GM23338 (cell line): Measurements from ENCODE around the gene PIGU. TPM values are rescaled to one million over a fixed set of nuclear protein-coding genes. Genes with fewer than 3 reads are reported as not detected.

Experiments
- ATAC-seq: fragments of 200-7000 bp; cut with Tn5 transposase; 3 replicates; pipeline ENCODE4 v1.9.1; 2020
- DNase-seq: peaks from one replicate; pipeline ENCODE4 v3.0.0-alpha.2; 2015; ENCODE audit warnings: low spot score
- H2AFZ ChIP-seq: fragments of 200-600 bp; sonication (generic); 2 replicates; pipeline ENCODE4 v1.8.0; 2016; ENCODE audit warnings: antibody characterized with exemption, mild to moderate bottlenecking, moderate library complexity
- H3F3A ChIP-seq: fragments of 200-600 bp; sonication (generic); replicated peaks from 2 replicates; pipeline ENCODE4 v1.8.0; 2017; ENCODE audit warnings: antibody characterized with exemption, mixed run types, low read depth
- H3K27ac ChIP-seq: fragments of 200-600 bp; sonication (generic); 2 replicates; pipeline ENCODE4 v1.6.1; 2016; ENCODE audit warnings: low read depth
- H3K27me3 ChIP-seq: fragments of 200-600 bp; sonication (generic); 2 replicates; pipeline ENCODE4 v1.8.0; 2016; ENCODE audit warnings: mild to moderate bottlenecking, mixed run types, moderate library complexity; ENCODE audit not compliant: insufficient read depth
- H3K36me3 ChIP-seq: fragments of 200-600 bp; sonication (generic); 2 replicates; pipeline ENCODE4 v1.8.0; 2016; ENCODE audit warnings: mild to moderate bottlenecking; ENCODE audit not compliant: insufficient read depth
- H3K4me1 ChIP-seq: fragments of 200-600 bp; sonication (generic); 2 replicates; pipeline ENCODE4 v1.8.0; 2016; ENCODE audit warnings: mild to moderate bottlenecking, moderate library complexity; ENCODE audit not compliant: insufficient read depth
- H3K4me2 ChIP-seq: fragments of 200-600 bp; sonication (generic); 2 replicates; pipeline ENCODE4 v1.7.1; 2017; ENCODE audit warnings: mixed run types
- H3K4me3 ChIP-seq: fragments of 200-600 bp; sonication (generic); 2 replicates; pipeline ENCODE4 v1.6.1; 2016; ENCODE audit warnings: mixed run types
- H3K79me2 ChIP-seq: fragments of 200-600 bp; sonication (generic); replicated peaks from 2 replicates; pipeline ENCODE4 v1.8.0; 2017; ENCODE audit warnings: mild to moderate bottlenecking; ENCODE audit not compliant: insufficient read depth
- H3K9me2 ChIP-seq: fragments of 200-600 bp; sonication (generic); 2 replicates; pipeline ENCODE4 v1.8.0; 2017; ENCODE audit not compliant: insufficient read depth
- H4K20me1 ChIP-seq: fragments of 200-600 bp; sonication (generic); replicated peaks from 2 replicates; pipeline ENCODE4 v1.8.0; 2017; ENCODE audit warnings: mild to moderate bottlenecking; ENCODE audit not compliant: insufficient read depth
- H3K27ac Mint-ChIP-seq: 2 replicates; pipeline ENCODE4 v1.8.0; 2020; ENCODE audit warnings: inconsistent platforms, mild to moderate bottlenecking, moderate library complexity, mixed read lengths
- H3K27me3 Mint-ChIP-seq: 3 replicates; pipeline ENCODE4 v1.8.0; 2022; ENCODE audit warnings: low read depth, mild to moderate bottlenecking, moderate library complexity, mixed read lengths, inconsistent platforms; ENCODE audit not compliant: insufficient read depth, poor library complexity
- H3K36me3 Mint-ChIP-seq: 3 replicates; pipeline ENCODE4 v1.8.0; 2021; ENCODE audit warnings: low read depth, mild to moderate bottlenecking, inconsistent platforms, moderate library complexity, mixed read lengths
- H3K4me1 Mint-ChIP-seq: 3 replicates; pipeline ENCODE4 v1.8.0; 2020; ENCODE audit warnings: mild to moderate bottlenecking, inconsistent platforms, mixed read lengths
- H3K4me3 Mint-ChIP-seq: 3 replicates; pipeline ENCODE4 v1.8.0; 2021; ENCODE audit warnings: moderate library complexity, mild to moderate bottlenecking, inconsistent platforms, mixed read lengths
- H3K9me3 Mint-ChIP-seq: 3 replicates; pipeline ENCODE4 v1.8.0; 2020; ENCODE audit warnings: moderate library complexity, mild to moderate bottlenecking, inconsistent platforms, mixed read lengths
- CREB1 ChIP-seq: fragments of 250-450 bp; sonication (Bioruptor Pico); IDR thresholded peaks from 2 replicates; pipeline ENCODE4 v1.5.0; 2020; ENCODE audit warnings: low read depth, mild to moderate bottlenecking, moderate library complexity
- CTCF ChIP-seq, 2 experiments: fragments of 200-600 bp in 1 of 2; sonication (generic) in 1 of 2; conservative IDR thresholded peaks; 2 replicates each; pipeline versions ENCODE4 v1.5.1 to v1.6.1; 2016 to 2017; ENCODE audit warnings: antibody characterized with exemption in 2 of 2, low read depth in 2 of 2, mild to moderate bottlenecking in 2 of 2, moderate library complexity in 1 of 2
- ETS1 ChIP-seq: IDR thresholded peaks from 2 replicates; pipeline ENCODE4 v1.6.1; 2016; ENCODE audit warnings: antibody characterized with exemption
- EZH2 ChIP-seq: fragments of 200-600 bp; sonication (generic); IDR thresholded peaks from one replicate; pipeline ENCODE4 v1.8.0; 2017; ENCODE audit warnings: antibody characterized with exemption, mild to moderate bottlenecking, low read depth; ENCODE audit not compliant: unreplicated experiment
- EZH2phosphoT487 ChIP-seq: fragments of 200-600 bp; sonication (generic); IDR thresholded peaks from one replicate; pipeline ENCODE4 v1.8.1; 2018; ENCODE audit warnings: antibody characterized with exemption; ENCODE audit not compliant: unreplicated experiment
- JUNB ChIP-seq: IDR thresholded peaks from one replicate; pipeline ENCODE4 v1.6.1; 2016; ENCODE audit warnings: antibody characterized with exemption; ENCODE audit not compliant: unreplicated experiment
- NANOG ChIP-seq: IDR thresholded peaks from 2 replicates; pipeline ENCODE4 v1.6.1; 2016; ENCODE audit warnings: antibody characterized with exemption, borderline replicate concordance
- POLR2AphosphoS5 ChIP-seq: IDR thresholded peaks from 2 replicates; pipeline ENCODE4 v1.6.1; 2016; ENCODE audit warnings: antibody characterized with exemption, low read depth
- REST ChIP-seq: IDR thresholded peaks from one replicate; pipeline ENCODE4 v1.6.1; 2018; ENCODE audit warnings: antibody characterized with exemption; ENCODE audit not compliant: unreplicated experiment
- STAT1 ChIP-seq: IDR thresholded peaks from one replicate; pipeline ENCODE4 v1.6.1; 2016; ENCODE audit warnings: antibody characterized with exemption; ENCODE audit not compliant: unreplicated experiment
- ZNF114 ChIP-seq: fragments of 250-450 bp; sonication (Bioruptor Pico); IDR thresholded peaks from 2 replicates; pipeline ENCODE4 v1.5.0; 2020; ENCODE audit warnings: mild to moderate bottlenecking, moderate library complexity
- ZNF331 ChIP-seq: fragments of 250-450 bp; sonication (Bioruptor Pico); IDR thresholded peaks from 2 replicates; pipeline ENCODE4 v1.5.0; 2020; ENCODE audit warnings: low read depth, mild to moderate bottlenecking, moderate library complexity
- ZNF462 ChIP-seq: fragments of 250-450 bp; sonication (Bioruptor Pico); IDR thresholded peaks from 2 replicates; pipeline ENCODE4 v1.5.0; 2020; ENCODE audit warnings: mild to moderate bottlenecking, moderate library complexity
- polyA plus RNA-seq: library from polyadenylated mRNA; unstranded; fragments of >200 nt; fragmentation: Nextera tagmentation; extraction: Ambion mirVana; gene quantifications from 2 replicates; pipeline ENCODE4 v1.2.1, GENCODE V29; 2016
- total RNA-seq: library from RNA; depleted of rRNA; stranded (reverse); fragments of >200 nt; shearing (Covaris generic); gene quantifications from 2 replicates; pipeline ENCODE4 v1.2.3, GENCODE V29; 2014

The PIGU gene
- total and polyA plus RNA-seq, 2 experiments from 2014 or later = 24.3 to 28.9 TPM

GRCh38 chr20:34515484-34516246 is 161.2 kb downstream of the PIGU start:
- DNase-seq = peak; percentile 96
- Histone ChIP-seq H3K27me3 (no peaks in the 10 kb centered on the region), H3K4me2 (peak overlapping the region; percentile 87), H2AFZ (peak overlapping the region; percentile 50), H3F3A (peaks cover 3% of the 10 kb centered on the region; the same call in 1 of the 2 replicates), H4K20me1 (peaks cover 20% of the 10 kb centered on the region; the same call in 1 of the 2 replicates), H3K4me3 (peak overlapping the region; percentile 88), H3K4me1 (peaks cover 8% of the 10 kb centered on the region), H3K79me2 (peaks cover 40% of the 10 kb centered on the region), H3K36me3 (no peaks in the 10 kb centered on the region; the same call in 1 of the 2 replicates), H3K9me2 (no peaks in the 10 kb centered on the region), H3K27ac (peak overlapping the region; percentile 88)
- Mint-ChIP-seq H3K4me1 (peaks cover 12% of the 10 kb centered on the region; the same call in 2 of the 3 replicates), H3K4me3 (peak overlapping the region; percentile 97), H3K27ac (peak overlapping the region; percentile 98), H3K36me3 (peaks cover 4% of the 10 kb centered on the region; the same call in 1 of the 3 replicates), H3K9me3 (no peaks in the 10 kb centered on the region), H3K27me3 (peaks cover 11% of the 10 kb centered on the region)
- ATAC-seq = peak; percentile 84
- no peak for TF ChIP-seq CTCF (conservative IDR thresholded peaks at IDR 0.05; ENCODE audit: low read depth in 2 of 2)
- TF ChIP-seq JUNB = no peak
- TF ChIP-seq STAT1 = no peak
- TF ChIP-seq ZNF114 (CRISPR knock-in tag) = no peak
- no peak for TF ChIP-seq ZNF331 (CRISPR knock-in tag)
- no peak for TF ChIP-seq EZH2phosphoT487
- no peak for TF ChIP-seq NANOG
- no peak for TF ChIP-seq REST
- no peak for TF ChIP-seq ZNF462 (CRISPR knock-in tag)
- TF ChIP-seq EZH2 = no peak
- TF ChIP-seq POLR2AphosphoS5 = no peak; the same call in 1 of the 2 replicates
- TF ChIP-seq ETS1 = no peak
- TF ChIP-seq CREB1 (CRISPR knock-in tag) = no peak
